GM12878 (cell line): Measurements from ENCODE around the gene ADM2. TPM values are rescaled to one million over a fixed set of nuclear protein-coding genes. Genes with fewer than 3 reads are reported as not detected.

ENCODE experiments used
- CHD2 ChIP-seq: IDR thresholded peaks from 2 replicates; pipeline ENCODE4 v1.6.1; 2011; ENCODE audit warnings: low read depth, low read length, improper control_type of control experiment, borderline replicate concordance
- IKZF2 ChIP-seq, 2 experiments: fragments of 450-650 bp; IDR thresholded peaks; 2 replicates each; pipeline ENCODE4 v1.6.1; 2017; ENCODE audit warnings: mild to moderate bottlenecking in 2 of 2, moderate library complexity in 2 of 2
- POLR2AphosphoS2 ChIP-seq: IDR thresholded peaks from 2 replicates; pipeline ENCODE4 v1.6.1; 2011; ENCODE audit warnings: low read depth, mild to moderate bottlenecking, low read length, improper control_type of control experiment, moderate library complexity
- POU2F2 ChIP-seq: IDR thresholded peaks from 3 replicates; pipeline ENCODE4 v1.6.1; 2011; ENCODE audit warnings: low read depth, mild to moderate bottlenecking, low read length, borderline replicate concordance
- RCOR1 ChIP-seq: conservative IDR thresholded peaks from 2 replicates; pipeline ENCODE4 v1.6.1; 2012; ENCODE audit warnings: low read depth, low read length, improper control_type of control experiment
- SMAD1 ChIP-seq: fragments of 450-650 bp; IDR thresholded peaks from 2 replicates; pipeline ENCODE4 v1.6.1; 2018; ENCODE audit warnings: mild to moderate bottlenecking, low read depth; ENCODE audit not compliant: partially characterized antibody
- SMC3 ChIP-seq: IDR thresholded peaks from 2 replicates; pipeline ENCODE4 v1.6.1; 2011; ENCODE audit warnings: low read length, improper control_type of control experiment, borderline replicate concordance
- TBL1XR1 ChIP-seq: IDR thresholded peaks from 2 replicates; pipeline ENCODE4 v1.6.1; 2012; ENCODE audit warnings: low read depth, low read length, improper control_type of control experiment
- WRNIP1 ChIP-seq: IDR thresholded peaks from 2 replicates; pipeline ENCODE4 v1.6.1; 2011; ENCODE audit warnings: low read depth, low read length, improper control_type of control experiment, borderline replicate concordance
- ZBED1 ChIP-seq: IDR thresholded peaks from 2 replicates; pipeline ENCODE4 v1.6.1; 2016; ENCODE audit warnings: borderline replicate concordance
- ZNF592 ChIP-seq: fragments of 450-650 bp; IDR thresholded peaks from 2 replicates; pipeline ENCODE4 v1.6.1; 2017; ENCODE audit warnings: mild to moderate bottlenecking, moderate library complexity
- polyA plus RNA-seq, 11 experiments: library from polyadenylated mRNA; depleted of rRNA in 4 of 11; unstranded in 6 of 11; stranded (reverse) in 5 of 11; fragments of >200 nt; fragmentation: Nextera tagmentation in 4 of 11; fragmentation: Illumina TruSeq in 1 of 11; extraction: Ambion mirVana in 4 of 11; extraction: Trizol in 1 of 11; gene quantifications; 1 replicate in 1 of 11; 2 replicates in 10 of 11; pipeline versions ENCODE4 v1.2.1 to v1.2.3, GENCODE V29; 2011 to 2016; ENCODE audit warnings: inconsistent platforms in 2 of 11, missing spikeins in 2 of 11, low read depth in 1 of 11
- total RNA-seq, 4 experiments: library from RNA; depleted of rRNA in 3 of 4; stranded (reverse); fragments of >200 nt in 3 of 4; fragmentation: Illumina TruSeq in 1 of 4; extraction: Trizol in 1 of 4; gene quantifications; 2 replicates each; pipeline versions ENCODE4 v1.2.1 to v1.2.3, GENCODE V29; 2013 to 2021
- TF ChIP-seq, protein P1 (sequence below): IDR thresholded peaks from 2 replicates; pipeline ENCODE4 v1.6.1; 2012; ENCODE audit warnings: low read depth, low read length, improper control_type of control experiment
- TF ChIP-seq, protein P2 (sequence below): fragments of 450-650 bp; IDR thresholded peaks from 2 replicates; pipeline ENCODE4 v1.6.1; 2016; ENCODE audit warnings: mild to moderate bottlenecking

The ADM2 gene
- total and polyA plus RNA-seq, 10 of the 15 experiments (the other 5 are each of a cell fraction or from before 2014, with no cell fraction given) = 0.02 to 0.33 (median 0.12) TPM; not detected in 2

DNA sequence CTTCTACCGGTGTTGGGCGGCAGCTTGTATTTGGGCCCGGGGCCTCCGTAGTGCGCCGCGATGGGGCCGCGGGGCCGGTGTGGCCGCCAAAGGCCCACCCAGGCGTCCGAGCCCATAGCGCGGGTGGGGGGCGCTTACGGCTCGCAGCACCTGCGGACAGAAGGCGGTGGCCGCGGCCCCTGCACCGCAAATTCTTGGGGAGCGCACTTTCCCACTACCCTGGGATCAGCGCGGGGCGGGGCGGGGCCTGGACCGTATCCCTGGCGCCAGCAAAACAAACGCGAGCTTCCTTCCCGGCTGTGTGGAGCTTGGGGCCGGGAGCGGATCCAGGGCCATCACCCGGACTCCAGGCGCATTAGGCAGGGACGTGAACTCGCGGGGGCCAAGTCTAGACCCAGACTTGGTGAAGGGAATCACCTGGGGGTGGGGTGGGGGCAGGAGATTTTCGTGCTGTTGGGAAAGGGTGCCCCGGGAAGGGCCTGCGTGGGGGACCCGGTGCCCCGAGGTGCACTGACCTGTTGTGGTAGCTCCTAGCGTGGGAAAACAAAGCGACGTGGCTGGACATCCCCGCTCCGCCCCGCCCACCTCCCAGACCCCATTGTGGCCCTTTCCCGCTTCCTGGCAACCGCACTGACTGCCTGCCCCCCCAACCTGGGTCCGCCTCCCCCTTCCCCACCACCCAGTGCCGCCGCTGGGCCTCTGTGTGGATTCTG is 50.8 kb downstream of the ADM2 start (continued):
- TF ChIP-seq ZNF592 (no peak), RCOR1 (no peak), WRNIP1 (no peak), POU2F2 (peak; percentile 64; the same call in 2 of the 3 replicates), SMC3 (no peak), ZBED1 (no peak), POLR2AphosphoS2 (peak; percentile 16; the same call in 1 of the 2 replicates), TBL1XR1 (no peak), IKZF2 (IDR thresholded peaks at IDR 0.05) (peak; percentile 44 to 48), SMAD1 (peak; percentile 56), CHD2 (0 out of 2 replicates have a peak, but pooled peaks have one; percentile 10)
- TF ChIP-seq, protein P1, sequence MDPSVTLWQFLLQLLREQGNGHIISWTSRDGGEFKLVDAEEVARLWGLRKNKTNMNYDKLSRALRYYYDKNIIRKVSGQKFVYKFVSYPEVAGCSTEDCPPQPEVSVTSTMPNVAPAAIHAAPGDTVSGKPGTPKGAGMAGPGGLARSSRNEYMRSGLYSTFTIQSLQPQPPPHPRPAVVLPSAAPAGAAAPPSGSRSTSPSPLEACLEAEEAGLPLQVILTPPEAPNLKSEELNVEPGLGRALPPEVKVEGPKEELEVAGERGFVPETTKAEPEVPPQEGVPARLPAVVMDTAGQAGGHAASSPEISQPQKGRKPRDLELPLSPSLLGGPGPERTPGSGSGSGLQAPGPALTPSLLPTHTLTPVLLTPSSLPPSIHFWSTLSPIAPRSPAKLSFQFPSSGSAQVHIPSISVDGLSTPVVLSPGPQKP = no peak
- TF ChIP-seq, protein P2, sequence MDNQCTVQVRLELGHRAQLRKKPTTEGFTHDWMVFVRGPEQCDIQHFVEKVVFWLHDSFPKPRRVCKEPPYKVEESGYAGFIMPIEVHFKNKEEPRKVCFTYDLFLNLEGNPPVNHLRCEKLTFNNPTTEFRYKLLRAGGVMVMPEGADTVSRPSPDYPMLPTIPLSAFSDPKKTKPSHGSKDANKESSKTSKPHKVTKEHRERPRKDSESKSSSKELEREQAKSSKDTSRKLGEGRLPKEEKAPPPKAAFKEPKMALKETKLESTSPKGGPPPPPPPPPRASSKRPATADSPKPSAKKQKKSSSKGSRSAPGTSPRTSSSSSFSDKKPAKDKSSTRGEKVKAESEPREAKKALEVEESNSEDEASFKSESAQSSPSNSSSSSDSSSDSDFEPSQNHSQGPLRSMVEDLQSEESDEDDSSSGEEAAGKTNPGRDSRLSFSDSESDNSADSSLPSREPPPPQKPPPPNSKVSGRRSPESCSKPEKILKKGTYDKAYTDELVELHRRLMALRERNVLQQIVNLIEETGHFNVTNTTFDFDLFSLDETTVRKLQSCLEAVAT = peak; percentile 89
- TF ChIP-seq, all 136 proteins: peak for 11
